Activated CD8-positive, alpha-beta memory T cell treated with anti-CD3 and anti-CD28 coated beads for 48 hours (primary cell): ENCODE data around the gene FNDC8.
"Not testable (repeated sequence)": the region's sequence is repeated elsewhere in the genome, so short reads cannot be mapped to it uniquely, and the experiment has no call there.

ENCODE experiments used
- DNase-seq, 3 experiments: peaks; one replicate each; pipeline ENCODE4 v3.0.0-alpha.2; 2020; ENCODE audit warnings: low read depth in 2 of 3, low spot score in 2 of 3

Gene FNDC8

DNA sequence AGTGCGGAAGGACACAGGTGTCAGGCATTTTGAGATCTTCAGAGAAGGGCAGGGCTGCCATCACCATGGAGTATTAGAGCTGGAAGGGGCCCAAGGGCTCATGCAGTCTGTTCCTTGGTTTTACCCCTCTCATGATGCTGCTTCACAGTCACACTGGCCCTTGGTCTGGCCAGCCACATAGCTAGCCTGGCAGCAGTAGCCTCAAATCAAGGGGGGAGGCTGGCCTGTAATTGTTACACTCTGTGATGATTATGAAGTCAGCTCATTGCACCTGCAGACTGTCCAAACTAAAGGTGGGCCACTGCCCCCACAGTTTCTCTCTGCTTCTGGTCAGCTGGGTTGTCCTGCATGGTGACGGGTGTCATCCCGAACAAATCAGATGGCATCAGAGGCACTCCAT, at the start of gene FNDC8:
Gene FNDC8, plus strand, starts transcription at position 301 of the 400 bp plus-strand sequence. Its CDS starts 79 bp downstream, at position 380.
- DNase-seq, result no peak

DNA sequence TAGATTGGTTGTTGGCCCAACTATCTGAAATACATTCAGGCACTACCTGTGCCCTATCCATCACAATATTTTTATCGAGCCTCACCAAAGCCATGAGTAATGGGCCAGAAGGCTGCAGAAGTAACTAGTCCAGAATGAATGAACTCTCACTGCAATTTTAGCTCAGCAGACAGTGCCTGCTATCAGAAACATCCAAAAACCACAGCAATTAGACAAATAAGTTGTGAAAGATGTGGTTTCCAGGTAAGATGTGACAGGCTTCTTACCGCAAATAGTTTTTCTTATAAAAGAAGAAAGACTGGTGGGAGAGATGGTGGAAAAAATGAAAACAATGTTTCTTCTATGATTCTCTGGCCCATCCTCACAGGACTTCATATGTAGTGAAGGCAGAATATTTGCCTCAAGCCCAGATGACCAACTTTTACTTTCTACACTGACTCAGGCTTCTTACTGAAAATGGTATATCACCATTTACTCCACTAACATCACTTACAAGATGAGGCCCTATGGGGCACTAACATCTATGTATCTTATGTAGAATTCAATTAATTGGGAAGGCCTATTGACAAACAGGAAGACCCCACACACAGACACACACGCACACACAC, 48.1 kb upstream of the FNDC8 start:
- no peak for DNase-seq

- no peak for DNase-seq
Measured at GRCh38 chr17:35073991-35074627, 47.3 kb upstream of the FNDC8 start.

DNA sequence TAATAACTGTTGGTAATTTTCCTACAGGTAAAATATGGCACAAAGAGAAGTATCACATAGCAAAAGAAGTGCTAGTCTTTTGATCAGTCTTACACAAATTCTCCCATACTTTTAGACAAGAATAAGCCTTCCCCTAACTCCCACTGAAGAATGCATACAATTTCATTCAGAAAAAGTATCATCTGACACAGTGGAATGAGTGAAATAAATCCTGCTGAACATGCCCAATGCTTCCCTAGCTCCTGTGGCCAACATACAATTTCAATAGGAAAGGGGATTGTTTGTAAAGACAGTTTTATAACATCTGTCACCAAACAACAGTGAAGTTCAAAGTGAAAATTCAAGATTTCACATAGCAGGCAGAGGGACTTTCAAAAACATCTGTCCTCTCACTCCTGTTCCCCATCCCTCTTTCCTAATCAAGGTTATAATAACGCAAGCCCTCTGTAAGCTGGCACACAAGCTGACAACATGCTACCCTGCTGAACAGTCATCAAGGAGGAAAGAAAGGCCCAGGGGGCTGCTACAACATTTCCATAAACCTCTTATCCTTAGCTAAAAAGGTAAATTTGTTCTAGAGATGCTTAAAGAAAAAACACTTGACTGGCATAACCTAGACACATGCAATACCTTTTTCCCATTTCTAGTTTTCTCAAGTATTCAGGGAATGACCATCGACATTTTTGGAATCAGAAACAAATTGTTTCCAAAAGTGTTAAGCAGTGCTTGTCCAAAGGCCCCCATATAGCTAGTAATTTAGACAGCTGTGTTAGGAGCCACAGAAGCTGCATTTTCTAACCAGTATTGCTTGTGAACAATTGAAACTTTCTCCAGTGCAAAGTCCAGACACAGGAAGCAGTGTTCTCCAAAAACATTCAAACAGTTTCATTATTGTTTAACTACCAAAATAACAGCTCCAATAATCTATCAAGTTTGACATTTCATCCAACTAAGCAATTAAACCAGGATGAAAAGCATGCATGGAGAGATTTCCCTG, 46.4 kb upstream of the FNDC8 start:
- no peak for DNase-seq

- DNase-seq, result no peak
Measured at GRCh38 chr17:35076874-35077273, 44.5 kb upstream of the FNDC8 start.

DNA sequence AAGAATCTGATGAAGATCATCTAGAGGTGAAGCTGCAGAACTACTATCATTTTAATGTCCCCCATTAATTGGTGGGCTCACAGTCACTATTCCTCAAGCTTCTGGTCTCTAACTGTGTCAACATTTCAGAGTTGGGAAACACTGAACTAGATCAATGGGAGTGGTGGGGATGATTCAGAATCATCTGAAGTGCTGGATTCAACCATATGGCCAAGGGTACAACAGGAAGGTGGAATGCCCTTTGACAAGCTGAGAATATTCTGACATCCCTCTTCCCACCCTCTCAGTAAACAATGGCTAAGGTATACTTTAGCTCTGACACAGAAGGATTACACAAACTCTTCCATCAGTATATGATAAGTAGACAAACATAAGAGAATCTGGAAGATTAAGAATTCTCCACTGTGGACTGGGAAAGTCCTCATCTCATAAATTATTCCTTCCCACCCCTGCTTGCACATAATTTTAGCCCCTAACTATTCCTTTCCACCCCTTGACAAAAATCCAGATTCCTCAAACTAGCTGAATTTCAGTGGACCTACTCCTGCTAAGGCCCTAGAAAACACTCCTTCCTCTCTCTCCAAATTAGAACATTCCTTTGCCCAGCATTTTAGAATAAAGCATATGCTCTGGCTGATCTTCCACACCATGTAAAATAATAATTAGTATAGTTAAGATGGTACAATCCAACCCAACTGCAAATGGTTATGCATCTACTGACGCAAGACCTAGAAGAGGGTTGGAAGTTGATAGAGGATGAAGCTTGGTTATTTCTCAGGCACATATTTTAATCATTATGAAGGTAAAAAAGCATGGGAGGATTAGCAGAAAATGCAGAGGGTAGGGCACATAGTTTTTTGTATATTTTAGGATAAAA, 41.6 kb upstream of the FNDC8 start:
- no peak for DNase-seq

DNA sequence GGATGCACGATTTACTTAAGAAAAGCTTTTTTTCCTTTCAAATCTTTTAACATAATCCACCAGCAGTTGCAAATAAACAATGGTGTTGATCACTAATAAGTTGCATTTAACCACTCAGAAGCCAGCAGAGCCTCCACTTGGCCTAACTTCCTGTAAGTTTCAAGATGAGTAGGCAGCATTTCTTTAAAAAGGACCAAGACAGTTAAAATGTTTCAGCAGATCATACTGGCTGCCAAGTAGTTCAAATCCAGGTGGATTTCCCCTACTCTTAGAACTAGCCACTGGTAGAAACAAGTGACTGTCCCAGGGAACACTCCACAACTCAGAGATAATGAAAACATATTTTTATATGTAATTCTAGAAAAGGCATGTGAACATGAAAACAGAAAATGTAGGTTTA, 40.9 kb upstream of the FNDC8 start:
- no peak for DNase-seq

GRCh38 chr17:35081638-35082037, 39.8 kb upstream of the FNDC8 start:
- DNase-seq, result no peak

- no peak for DNase-seq
Measured at GRCh38 chr17:35082073-35082657, 39.2 kb upstream of the FNDC8 start.

GRCh38 chr17:35083071-35083470, 38.3 kb upstream of the FNDC8 start:
- DNase-seq, result no peak

GRCh38 chr17:35084987-35085386, 36.4 kb upstream of the FNDC8 start:
- DNase-seq, result no peak

GRCh38 chr17:35086164-35086563, 35.3 kb upstream of the FNDC8 start:
- DNase-seq, result no peak

GRCh38 chr17:35086931-35087573, 34.4 kb upstream of the FNDC8 start:
- DNase-seq, result no peak

- DNase-seq, result no peak
Measured at GRCh38 chr17:35087731-35088355, 33.6 kb upstream of the FNDC8 start.

- DNase-seq, result peak in 1 of 3 experiments; percentile 22
Measured at GRCh38 chr17:35088356-35088880, 33.0 kb upstream of the FNDC8 start.

DNA sequence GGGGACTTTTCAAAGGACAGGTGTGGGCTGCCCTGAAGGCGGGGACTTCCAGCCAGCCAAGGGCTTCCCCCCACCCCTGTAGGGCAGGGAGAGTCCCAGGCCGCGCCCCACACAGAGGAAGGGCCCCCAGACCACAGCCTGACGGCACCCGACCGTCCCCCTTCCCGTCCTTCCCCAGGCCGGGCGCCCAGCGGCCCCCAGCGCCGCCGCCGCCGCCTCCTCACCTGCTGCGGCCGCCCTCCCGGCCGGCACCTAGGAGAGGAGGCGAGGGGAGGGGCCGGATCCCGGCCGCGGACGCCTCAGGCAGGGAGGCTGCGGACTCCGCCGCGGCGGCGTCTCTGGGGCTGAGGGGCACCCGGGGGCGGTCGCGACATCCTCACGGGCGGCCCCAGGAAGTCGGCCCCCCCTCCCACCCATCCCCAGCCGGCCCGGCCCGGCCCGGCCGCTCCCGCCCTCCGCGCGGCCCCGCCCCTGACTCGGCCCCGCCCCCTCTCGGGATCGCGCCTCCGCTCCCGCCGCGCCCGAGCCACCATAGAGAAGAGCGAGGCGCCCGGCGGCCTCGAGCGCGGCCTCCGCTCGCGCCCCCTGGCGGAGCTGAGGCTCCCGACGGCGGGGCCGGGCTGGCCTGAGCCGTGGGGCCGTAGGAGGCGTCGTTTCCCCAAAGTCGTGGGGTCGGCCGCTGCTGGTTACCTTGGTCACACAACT, 32.4 kb upstream of the FNDC8 start:
- DNase-seq, result peak; percentile 82 to 88 (median 87)

GRCh38 chr17:35089586-35090296, 31.7 kb upstream of the FNDC8 start:
- peak in 2 of 3 experiments; percentile 31 to 58 for DNase-seq

GRCh38 chr17:35090707-35091106, 30.7 kb upstream of the FNDC8 start:
- DNase-seq, result not testable (repeated sequence)
